Neural progenitor cell (in vitro differentiated cells): Measurements from ENCODE around the gene ZBTB9. TPM values are rescaled to one million over a fixed set of nuclear protein-coding genes. Genes with fewer than 3 reads are reported as not detected.

Experiments used
- DNase-seq: peaks from one replicate; pipeline ENCODE4 v3.0.0-alpha.2; 2016; ENCODE audit warnings: low spot score
- H2AFZ ChIP-seq: fragments of 200-600 bp; sonication (generic); replicated peaks from 2 replicates; pipeline ENCODE4 v1.6.1; 2016; ENCODE audit warnings: antibody characterized with exemption
- H3F3A ChIP-seq: fragments of 200-600 bp; sonication (generic); 2 replicates; pipeline ENCODE4 v1.6.1; 2016; ENCODE audit warnings: antibody characterized with exemption, low read depth
- H3K27ac ChIP-seq: fragments of 200-600 bp; sonication (generic); 2 replicates; pipeline ENCODE4 v1.5.1; 2016; ENCODE audit warnings: mild to moderate bottlenecking
- H3K27me3 ChIP-seq: fragments of 200-600 bp; sonication (generic); 2 replicates; pipeline ENCODE4 v1.6.1; 2016; ENCODE audit warnings: mild to moderate bottlenecking, moderate library complexity
- H3K36me3 ChIP-seq: fragments of 200-600 bp; sonication (generic); 2 replicates; pipeline ENCODE4 v1.5.1; 2016
- H3K4me1 ChIP-seq: fragments of 200-600 bp; sonication (generic); 2 replicates; pipeline ENCODE4 v1.6.1; 2016; ENCODE audit warnings: mixed run types
- H3K4me2 ChIP-seq: fragments of 200-600 bp; sonication (generic); 2 replicates; pipeline ENCODE4 v1.6.1; 2016
- H3K4me3 ChIP-seq: fragments of 200-600 bp; sonication (generic); 2 replicates; pipeline ENCODE4 v1.5.1; 2016
- H3K79me2 ChIP-seq: fragments of 200-600 bp; sonication (generic); 2 replicates; pipeline ENCODE4 v1.6.1; 2016; ENCODE audit warnings: low read depth
- H3K9ac ChIP-seq: fragments of 200-600 bp; sonication (generic); 2 replicates; pipeline ENCODE4 v1.6.1; 2016
- H3K9me3 ChIP-seq: fragments of 200-600 bp; sonication (generic); 2 replicates; pipeline ENCODE4 v1.5.1; 2016; ENCODE audit warnings: low read depth
- H4K20me1 ChIP-seq: fragments of 200-600 bp; sonication (generic); 2 replicates; pipeline ENCODE4 v1.6.1; 2016; ENCODE audit warnings: low read depth
- H3K27ac Mint-ChIP-seq: 3 replicates; pipeline ENCODE4 v1.8.0; 2021; ENCODE audit warnings: mixed read lengths
- H3K27me3 Mint-ChIP-seq: 2 replicates; pipeline ENCODE4 v1.8.0; 2022; ENCODE audit warnings: low read depth, mild to moderate bottlenecking, inconsistent platforms, moderate library complexity, mixed read lengths; ENCODE audit not compliant: insufficient read depth
- H3K36me3 Mint-ChIP-seq: 3 replicates; pipeline ENCODE4 v1.8.0; 2021; ENCODE audit warnings: mixed read lengths
- H3K4me1 Mint-ChIP-seq: 3 replicates; pipeline ENCODE4 v1.8.0; 2021; ENCODE audit warnings: mixed read lengths
- H3K4me3 Mint-ChIP-seq: 3 replicates; pipeline ENCODE4 v1.8.0; 2021; ENCODE audit warnings: mild to moderate bottlenecking, moderate library complexity, mixed read lengths
- H3K9me3 Mint-ChIP-seq: 3 replicates; pipeline ENCODE4 v1.8.0; 2020; ENCODE audit warnings: mixed read lengths
- CTCF ChIP-seq: fragments of 200-600 bp; sonication (generic); IDR thresholded peaks from 2 replicates; pipeline ENCODE4 v1.5.1; 2017; ENCODE audit warnings: antibody characterized with exemption, mild to moderate bottlenecking
- EZH2 ChIP-seq: fragments of 200-600 bp; sonication (generic); IDR thresholded peaks from 2 replicates; pipeline ENCODE4 v1.6.1; 2017; ENCODE audit warnings: antibody characterized with exemption, mild to moderate bottlenecking, moderate library complexity
- EZH2phosphoT487 ChIP-seq: fragments of 200-600 bp; sonication (generic); IDR thresholded peaks from 2 replicates; pipeline ENCODE4 v1.6.1; 2017; ENCODE audit warnings: antibody characterized with exemption
- total RNA-seq: library from RNA; depleted of rRNA; stranded (reverse); fragments of >200 nt; gene quantifications from 2 replicates; pipeline ENCODE4 v1.2.3, GENCODE V29; 2015; ENCODE audit warnings: low replicate concordance

The ZBTB9 gene
- total RNA-seq, 1 donor from 2014 or later = 10.2 TPM

- no peak overlapping the region for H3K4me3 ChIP-seq
- peaks cover 38% of the 10 kb centered on the region for H4K20me1 ChIP-seq
- H3K9me3 Mint-ChIP-seq = no peaks in the 10 kb centered on the region
- H3K27me3 ChIP-seq = no peaks in the 10 kb centered on the region
- TF ChIP-seq EZH2phosphoT487 (no peak), CTCF (no peak), EZH2 (no peak)
- peaks cover 43% of the 10 kb centered on the region for H3K4me1 ChIP-seq
- H3K36me3 Mint-ChIP-seq = peaks cover 38% of the 10 kb centered on the region
- H3K36me3 ChIP-seq = peaks cover 13% of the 10 kb centered on the region
- H3F3A ChIP-seq = peaks cover 39% of the 10 kb centered on the region
- peaks cover 46% of the 10 kb centered on the region for H3K4me1 Mint-ChIP-seq
- H3K27me3 Mint-ChIP-seq = peaks cover 2% of the 10 kb centered on the region
- no peak for DNase-seq
- no peak overlapping the region for H2AFZ ChIP-seq
- peak overlapping the region; percentile 85 for H3K27ac Mint-ChIP-seq
- no peaks in the 10 kb centered on the region for H3K9me3 ChIP-seq
- no peak overlapping the region for H3K9ac ChIP-seq
- H3K79me2 ChIP-seq = peaks cover 72% of the 10 kb centered on the region
- H3K4me3 Mint-ChIP-seq = no peak overlapping the region
- no peak overlapping the region for H3K27ac ChIP-seq
- no peak overlapping the region for H3K4me2 ChIP-seq
Observed at GRCh38 chr6:33434961-33435360, 19.4 kb upstream of the ZBTB9 start.

GRCh38 chr6:33437666-33438065 is 16.7 kb upstream of the ZBTB9 start:
- Histone ChIP-seq H3K4me1 (peaks cover 20% of the 10 kb centered on the region), H2AFZ (no peak overlapping the region), H3K36me3 (peaks cover 13% of the 10 kb centered on the region), H3K79me2 (peaks cover 48% of the 10 kb centered on the region), H4K20me1 (peaks cover 26% of the 10 kb centered on the region), H3K27ac (no peak overlapping the region), H3K27me3 (no peaks in the 10 kb centered on the region), H3K4me2 (no peak overlapping the region), H3K9ac (no peak overlapping the region), H3F3A (peaks cover 12% of the 10 kb centered on the region), H3K9me3 (no peaks in the 10 kb centered on the region), H3K4me3 (no peak overlapping the region)
- TF ChIP-seq EZH2 = no peak
- no peak for TF ChIP-seq EZH2phosphoT487
- TF ChIP-seq CTCF = no peak
- Mint-ChIP-seq H3K9me3 (no peaks in the 10 kb centered on the region), H3K4me3 (no peak overlapping the region), H3K27me3 (peaks cover 4% of the 10 kb centered on the region), H3K36me3 (peaks cover 53% of the 10 kb centered on the region), H3K27ac (no peak overlapping the region), H3K4me1 (peaks cover 22% of the 10 kb centered on the region)
- no peak for DNase-seq

- H3K36me3 Mint-ChIP-seq = peaks cover 52% of the 10 kb centered on the region
Observed at GRCh38 chr6:33438978-33439594, 15.3 kb upstream of the ZBTB9 start.

GRCh38 chr6:33439956-33440648 is 14.3 kb upstream of the ZBTB9 start:
- peak overlapping the region; percentile 15 for H3K4me3 Mint-ChIP-seq
- H3K4me1 ChIP-seq = no peaks in the 10 kb centered on the region
- no peaks in the 10 kb centered on the region for H3K27me3 ChIP-seq
- H3K4me2 ChIP-seq = no peak overlapping the region
- no peak overlapping the region for H3K9ac ChIP-seq
- peaks cover 7% of the 10 kb centered on the region for H3K4me1 Mint-ChIP-seq
- H3F3A ChIP-seq = no peaks in the 10 kb centered on the region
- no peak for TF ChIP-seq CTCF
- no peak for TF ChIP-seq EZH2
- no peak for TF ChIP-seq EZH2phosphoT487
- H3K27ac Mint-ChIP-seq = no peak overlapping the region
- H2AFZ ChIP-seq = no peak overlapping the region
- H4K20me1 ChIP-seq = peaks cover 15% of the 10 kb centered on the region
- H3K9me3 Mint-ChIP-seq = no peaks in the 10 kb centered on the region
- H3K36me3 Mint-ChIP-seq = peaks cover 60% of the 10 kb centered on the region
- peaks cover 4% of the 10 kb centered on the region for H3K27me3 Mint-ChIP-seq
- H3K79me2 ChIP-seq = peaks cover 24% of the 10 kb centered on the region
- H3K4me3 ChIP-seq = no peak overlapping the region
- no peak for DNase-seq
- peaks cover 13% of the 10 kb centered on the region for H3K36me3 ChIP-seq
- H3K9me3 ChIP-seq = no peaks in the 10 kb centered on the region
- no peak overlapping the region for H3K27ac ChIP-seq

More at GRCh38 chr6:33438978-33439594, 15.3 kb upstream of the ZBTB9 start:
- Histone ChIP-seq H3K4me3 (no peak overlapping the region), H3F3A (peaks cover under 1% of the 10 kb centered on the region), H3K36me3 (peaks cover 13% of the 10 kb centered on the region), H3K79me2 (peaks cover 34% of the 10 kb centered on the region), H4K20me1 (peaks cover 18% of the 10 kb centered on the region), H2AFZ (no peak overlapping the region), H3K27me3 (no peaks in the 10 kb centered on the region), H3K4me1 (peaks cover 6% of the 10 kb centered on the region), H3K9ac (no peak overlapping the region), H3K4me2 (no peak overlapping the region), H3K27ac (no peak overlapping the region), H3K9me3 (no peaks in the 10 kb centered on the region)
- peaks cover 10% of the 10 kb centered on the region for H3K4me1 Mint-ChIP-seq
- H3K4me3 Mint-ChIP-seq = no peak overlapping the region
- peaks cover 4% of the 10 kb centered on the region for H3K27me3 Mint-ChIP-seq
- no peak overlapping the region for H3K27ac Mint-ChIP-seq
- no peak for TF ChIP-seq EZH2
- TF ChIP-seq EZH2phosphoT487 = no peak
- H3K9me3 Mint-ChIP-seq = no peaks in the 10 kb centered on the region
- no peak for DNase-seq
